Measurements from ENCODE around the gene PRXL2A.
"Not testable (repeated sequence)": the region's sequence is repeated elsewhere in the genome, so short reads cannot be mapped to it uniquely, and the experiment has no call there.

The PRXL2A gene

DNA sequence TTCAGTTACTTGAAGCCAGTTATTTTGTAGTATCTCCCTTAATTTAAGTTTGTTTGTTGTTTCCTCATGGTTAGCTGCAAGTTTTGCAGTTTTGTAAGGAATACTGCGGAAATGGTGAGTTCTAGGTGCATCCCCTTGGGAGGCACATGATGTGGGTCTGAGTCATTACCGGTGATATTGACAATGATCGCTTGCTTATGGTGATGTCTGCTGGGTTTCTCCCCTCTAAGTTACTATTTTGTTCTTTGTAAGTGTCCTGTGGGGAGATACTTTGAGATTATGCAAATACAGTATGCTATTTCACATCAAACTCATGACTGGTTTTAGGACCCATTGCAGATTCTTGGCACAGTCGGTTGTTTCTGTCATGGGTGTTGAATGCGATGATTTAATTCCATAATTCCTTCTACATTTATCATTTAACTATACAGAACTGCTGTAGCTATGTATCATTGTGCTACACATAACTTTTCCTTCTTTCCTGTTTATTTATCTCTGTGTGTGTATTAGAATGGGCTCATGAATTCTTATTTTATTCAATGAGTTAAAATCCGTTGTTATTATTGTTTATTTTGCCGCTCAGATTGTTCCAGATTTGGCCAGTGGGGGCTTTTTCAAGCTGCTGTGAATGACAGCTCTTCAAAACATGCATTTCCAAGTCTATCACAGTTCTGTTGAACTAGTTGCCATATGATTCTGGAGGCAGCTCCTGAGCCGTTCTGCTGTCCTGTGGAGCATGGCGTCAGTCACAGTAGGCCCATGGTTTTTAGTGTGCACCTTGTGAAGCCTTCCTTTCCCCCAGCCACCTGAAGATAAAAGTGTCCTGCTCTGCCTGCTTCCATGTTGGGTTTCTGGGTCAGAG lies 64.1 kb downstream of the PRXL2A start:
- peaks cover 31 to 51% of the 10 kb centered on the region in 2 experiments for H3K4me1 ChIP-seq (ENCODE audit: control insufficient read depth in 1 of 2, insufficient read depth in 1 of 2, low read depth in 1 of 2, low read length in 1 of 2)
- peak overlapping the region; percentile 38 for H3K27ac ChIP-seq
- H3K36me3 ChIP-seq = peaks cover 37% of the 10 kb centered on the region
- H3K27me3 ChIP-seq = no peaks in the 10 kb centered on the region
- H3K4me3 ChIP-seq (ENCODE audit: low read depth in 1 of 2, low read length in 1 of 2) = no peak overlapping the region
- no peaks in the 10 kb centered on the region for H3K9me3 ChIP-seq
- TF ChIP-seq CTCF (IDR thresholded peaks at IDR 0.05) = no peak

DNA sequence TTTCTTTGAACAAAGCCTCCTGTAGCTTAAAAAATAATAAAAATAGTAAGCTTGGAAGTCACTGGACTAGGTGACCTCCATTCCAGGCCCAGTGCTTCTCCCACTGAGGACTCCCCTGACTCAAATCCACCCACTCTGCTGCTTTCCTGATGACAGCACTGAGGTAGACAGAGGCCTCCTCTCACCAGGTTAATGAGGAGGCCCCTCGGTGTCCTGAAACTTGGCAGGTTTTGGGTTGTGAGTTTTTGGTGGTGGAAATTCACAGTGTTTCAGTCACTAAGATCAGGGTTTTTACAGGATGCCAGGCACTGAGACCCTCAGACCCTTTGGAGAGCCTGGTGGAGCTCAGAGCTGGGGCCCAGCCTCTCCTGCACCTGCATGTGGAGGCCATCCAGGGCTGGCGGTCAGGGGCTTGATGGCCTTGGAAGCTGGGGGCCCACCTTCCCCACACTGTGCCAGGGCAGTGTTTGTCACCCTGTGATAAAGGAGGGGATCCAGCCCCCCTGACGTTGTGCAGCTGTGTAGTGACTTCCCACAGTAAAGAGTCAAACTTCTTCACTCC lies 64.8 kb downstream of the PRXL2A start:
- TF ChIP-seq CTCF (IDR thresholded peaks at IDR 0.05) = no peak
- peaks cover 23 to 43% of the 10 kb centered on the region in 2 experiments for H3K4me1 ChIP-seq (ENCODE audit: control insufficient read depth in 1 of 2, insufficient read depth in 1 of 2, low read depth in 1 of 2, low read length in 1 of 2)
- no peak overlapping the region for H3K4me3 ChIP-seq (ENCODE audit: low read depth in 1 of 2, low read length in 1 of 2)
- no peaks in the 10 kb centered on the region for H3K9me3 ChIP-seq
- H3K27ac ChIP-seq = peak overlapping the region; percentile 35
- H3K27me3 ChIP-seq = no peaks in the 10 kb centered on the region
- H3K36me3 ChIP-seq = peaks cover 37% of the 10 kb centered on the region

DNA sequence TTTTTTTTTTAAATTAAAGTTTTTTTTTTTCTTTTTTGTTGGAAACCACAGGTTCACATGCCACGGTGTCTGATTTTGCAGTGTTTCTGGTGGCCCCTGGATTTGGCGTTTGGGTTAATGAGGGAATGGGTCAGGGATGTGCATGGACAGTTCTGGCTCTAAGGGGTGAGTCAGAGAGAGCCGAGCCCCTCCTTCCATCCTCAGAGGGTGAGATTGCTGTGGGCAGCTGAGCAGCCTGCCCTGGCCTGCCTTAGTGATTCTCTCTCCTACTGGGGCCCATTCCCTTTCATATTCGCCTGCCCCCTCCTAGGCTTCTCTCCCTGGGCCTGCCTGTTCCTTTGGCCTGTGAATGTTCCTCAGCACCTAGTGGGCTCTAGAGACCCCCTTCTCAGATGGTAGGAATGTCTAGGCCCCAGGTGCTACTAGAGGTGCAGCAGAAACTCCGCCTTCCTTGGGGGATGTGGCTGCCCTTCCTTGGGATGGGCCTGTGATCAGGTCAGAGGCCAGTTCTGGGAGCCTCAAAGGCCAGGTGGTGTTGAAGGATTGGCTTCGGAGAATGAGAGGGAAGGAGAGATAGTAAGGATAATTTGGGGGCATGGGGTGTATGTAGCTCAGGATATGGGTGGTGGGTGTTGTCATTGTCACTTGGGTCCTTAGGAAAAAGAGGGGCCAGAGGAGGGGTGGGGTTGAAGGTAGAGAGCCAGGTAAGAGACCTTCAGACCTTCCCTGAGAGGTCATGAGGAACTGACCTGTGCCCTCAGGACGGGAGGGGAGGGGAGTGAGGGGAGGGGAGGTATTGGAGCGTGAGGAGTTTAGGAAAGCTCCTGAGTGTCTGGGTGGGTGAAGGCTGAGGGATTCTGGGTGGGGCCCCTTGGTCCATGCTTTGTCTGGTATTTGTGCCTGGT lies 65.6 kb downstream of the PRXL2A start:
- peaks cover 17 to 37% of the 10 kb centered on the region in 2 experiments for H3K4me1 ChIP-seq (ENCODE audit: control insufficient read depth in 1 of 2, insufficient read depth in 1 of 2, low read depth in 1 of 2, low read length in 1 of 2)
- no peak for TF ChIP-seq CTCF (IDR thresholded peaks at IDR 0.05)
- no peaks in the 10 kb centered on the region for H3K9me3 ChIP-seq
- H3K27me3 ChIP-seq = no peaks in the 10 kb centered on the region
- H3K36me3 ChIP-seq = peaks cover 34% of the 10 kb centered on the region
- peak overlapping the region; percentile 46 for H3K27ac ChIP-seq
- no peak overlapping the region for H3K4me3 ChIP-seq (ENCODE audit: low read depth in 1 of 2, low read length in 1 of 2)

GRCh38 chr10:80474597-80474910 lies 66.2 kb downstream of the PRXL2A start:
- peaks cover 17 to 33% of the 10 kb centered on the region in 2 experiments for H3K4me1 ChIP-seq (ENCODE audit: control insufficient read depth in 1 of 2, insufficient read depth in 1 of 2, low read depth in 1 of 2, low read length in 1 of 2)
- H3K36me3 ChIP-seq = peaks cover 29% of the 10 kb centered on the region
- H3K4me3 ChIP-seq (ENCODE audit: low read depth in 1 of 2, low read length in 1 of 2) = no peak overlapping the region
- TF ChIP-seq CTCF (IDR thresholded peaks at IDR 0.05) = no peak
- no peaks in the 10 kb centered on the region for H3K27me3 ChIP-seq
- H3K9me3 ChIP-seq = no peaks in the 10 kb centered on the region
- H3K27ac ChIP-seq = peak overlapping the region; percentile 46

DNA sequence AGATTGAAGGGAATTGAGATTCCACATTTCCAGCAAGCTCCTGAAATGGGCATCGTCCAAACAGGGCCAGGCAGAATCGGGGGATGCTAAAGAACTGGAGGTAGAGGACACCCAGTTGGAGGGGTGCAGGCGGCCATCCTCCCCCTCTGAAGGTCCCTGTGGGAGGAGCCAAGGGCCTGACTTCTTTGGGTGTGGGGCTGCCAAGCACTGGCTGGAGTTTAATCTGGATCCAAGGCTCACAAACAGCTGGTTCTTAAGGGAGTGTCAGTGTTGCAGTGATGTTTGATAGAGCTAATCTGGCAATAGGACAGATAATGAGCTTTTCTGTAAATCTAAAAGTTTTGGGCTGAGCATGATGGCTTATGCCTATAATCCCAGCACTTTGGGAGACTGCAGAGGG lies 66.6 kb downstream of the PRXL2A start:
- H3K27ac ChIP-seq = peak overlapping the region; percentile 46
- H3K4me1 ChIP-seq (ENCODE audit: control insufficient read depth in 1 of 2, insufficient read depth in 1 of 2, low read depth in 1 of 2, low read length in 1 of 2) = peaks cover 17 to 33% of the 10 kb centered on the region in 2 experiments
- peaks cover 26% of the 10 kb centered on the region for H3K36me3 ChIP-seq
- TF ChIP-seq CTCF (IDR thresholded peaks at IDR 0.05) = no peak
- no peak overlapping the region for H3K4me3 ChIP-seq (ENCODE audit: low read depth in 1 of 2, low read length in 1 of 2)
- no peaks in the 10 kb centered on the region for H3K27me3 ChIP-seq
- H3K9me3 ChIP-seq = no peaks in the 10 kb centered on the region

- not testable (repeated sequence) for H3K4me3 ChIP-seq (ENCODE audit: low read depth in 1 of 2, low read length in 1 of 2); H3K27me3 ChIP-seq; H3K9me3 ChIP-seq
- peaks cover 19% of the 10 kb centered on the region for H3K36me3 ChIP-seq
- H3K27ac ChIP-seq = peak overlapping the region; percentile 46
- peaks cover 17 to 32% of the 10 kb centered on the region in 2 experiments for H3K4me1 ChIP-seq (ENCODE audit: control insufficient read depth in 1 of 2, insufficient read depth in 1 of 2, low read depth in 1 of 2, low read length in 1 of 2)
These were observed 67.3 kb downstream of the PRXL2A start for GRCh38 chr10:80475641-80476040.
